SU-DHL-6 (cell line): ENCODE data around the gene ARG2.

Source experiments
- H2AFZ ChIP-seq: fragments of 200-600 bp; sonication (generic); 2 replicates; pipeline ENCODE4 v1.6.1; 2014; ENCODE audit warnings: low read depth, mild to moderate bottlenecking, moderate library complexity, mixed read lengths, antibody characterized with exemption, low read length; ENCODE audit not compliant: severe bottlenecking
- H3F3A ChIP-seq: fragments of 200-600 bp; shearing (Covaris generic); 2 replicates; pipeline ENCODE4 v1.6.0; 2016; ENCODE audit warnings: antibody characterized with exemption, mild to moderate bottlenecking; ENCODE audit not compliant: insufficient read depth
- H3K27ac ChIP-seq: fragments of 200-600 bp; sonication (generic); 2 replicates; pipeline ENCODE4 v1.5.1; 2016; ENCODE audit warnings: low read depth, mild to moderate bottlenecking, low read length, moderate library complexity, mixed read lengths
- H3K27me3 ChIP-seq: fragments of 200-600 bp; sonication (generic), shearing (Covaris generic); 2 replicates; pipeline ENCODE4 v1.6.0; 2014; ENCODE audit warnings: mild to moderate bottlenecking, low read length
- H3K36me3 ChIP-seq: fragments of 200-600 bp; sonication (generic); 2 replicates; pipeline ENCODE4 v1.6.1; 2014; ENCODE audit warnings: mild to moderate bottlenecking, low read length, mixed read lengths
- H3K4me2 ChIP-seq: fragments of 300-600, 200-600 bp; shearing (Covaris generic), sonication (generic); 2 replicates; pipeline ENCODE4 v1.6.0; 2014; ENCODE audit warnings: low read length, low read depth, mild to moderate bottlenecking; ENCODE audit not compliant: poor library complexity, severe bottlenecking
- H3K4me3 ChIP-seq: fragments of 200-600 bp; sonication (generic); 2 replicates; pipeline ENCODE4 v1.5.1; 2014; ENCODE audit warnings: antibody characterized with exemption, low read length, mild to moderate bottlenecking, mixed read lengths; ENCODE audit not compliant: insufficient read depth, poor library complexity, severe bottlenecking
- H3K79me2 ChIP-seq: fragments of 200-600 bp; sonication (generic); 2 replicates; pipeline ENCODE4 v1.6.1; 2014; ENCODE audit warnings: mild to moderate bottlenecking, low read length, moderate library complexity; ENCODE audit not compliant: insufficient read depth
- H3K9ac ChIP-seq: fragments of 200-600 bp; sonication (generic); 2 replicates; pipeline ENCODE4 v1.7.0; 2014; ENCODE audit warnings: mild to moderate bottlenecking, low read length
- H3K9me2 ChIP-seq: fragments of 200-600 bp; sonication (generic); replicated peaks from 2 replicates; pipeline ENCODE4 v1.6.1; 2014; ENCODE audit warnings: low read length; ENCODE audit not compliant: insufficient read depth
- H3K9me3 ChIP-seq: fragments of 200-600 bp; sonication (generic); 2 replicates; pipeline ENCODE4 v1.6.1; 2014; ENCODE audit warnings: low read length, mixed read lengths; ENCODE audit not compliant: insufficient read depth
- H4K20me1 ChIP-seq: fragments of 200-600 bp; sonication (generic); 2 replicates; pipeline ENCODE4 v1.6.1; 2014; ENCODE audit warnings: low read depth, mild to moderate bottlenecking, antibody characterized with exemption, low read length, moderate library complexity, mixed read lengths
- EZH2phosphoT487 ChIP-seq: fragments of 200-600 bp; sonication (generic), shearing (Covaris generic); conservative IDR thresholded peaks from 2 replicates; pipeline ENCODE4 v1.6.1; 2018; ENCODE audit warnings: mild to moderate bottlenecking, antibody characterized with exemption, low read length, moderate library complexity, mixed read lengths
- TF ChIP-seq, protein P1 (sequence below): fragments of 200-600 bp; sonication (generic); IDR thresholded peaks from one replicate; pipeline ENCODE4 v1.5.1; 2017; ENCODE audit warnings: antibody characterized with exemption, mild to moderate bottlenecking, low read length, moderate library complexity; ENCODE audit not compliant: insufficient read depth, poor library complexity, severe bottlenecking

Gene ARG2

DNA sequence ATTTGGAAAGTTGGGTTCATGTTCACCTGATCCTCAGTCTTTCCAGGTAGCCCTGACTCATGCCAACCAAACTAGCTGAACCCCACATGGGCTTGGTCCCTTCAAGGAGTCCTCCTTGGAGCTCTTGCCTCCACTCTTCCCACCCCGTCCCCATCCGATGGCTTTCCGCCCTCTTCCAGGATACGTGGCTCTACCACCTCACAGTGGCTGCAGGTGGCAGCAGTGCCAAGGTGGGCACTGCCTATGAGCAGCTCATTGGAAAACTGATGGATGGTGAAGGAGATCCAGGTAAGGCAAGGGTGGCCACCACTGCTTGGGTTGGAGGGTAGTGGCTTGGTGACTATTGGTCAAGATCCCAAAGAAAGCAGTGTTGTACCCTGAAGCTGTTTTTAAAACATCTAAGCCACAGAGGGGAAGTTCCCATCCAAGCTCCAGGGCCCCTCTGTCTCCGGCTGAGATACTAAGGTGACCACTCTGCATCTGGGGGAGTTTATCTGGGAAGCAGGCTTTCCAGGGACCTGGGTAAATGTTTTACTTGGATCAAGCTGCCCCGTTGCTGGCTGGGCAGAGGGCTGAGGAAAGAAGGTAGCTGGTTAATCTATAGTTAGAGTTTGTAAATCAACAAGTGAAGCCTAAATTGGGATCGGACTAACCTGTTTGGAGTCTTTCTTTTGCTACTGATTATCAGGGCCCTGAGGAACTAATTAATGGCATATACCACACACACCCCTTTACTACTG lies 43.3 kb upstream of the ARG2 start:
- Histone ChIP-seq H3F3A (no peaks in the 10 kb centered on the region), H3K9me2 (no peaks in the 10 kb centered on the region), H3K9me3 (no peaks in the 10 kb centered on the region), H3K4me3 (no peak overlapping the region), H2AFZ (no peak overlapping the region), H3K79me2 (no peaks in the 10 kb centered on the region), H3K9ac (no peak overlapping the region), H3K36me3 (no peaks in the 10 kb centered on the region), H3K27me3 (no peaks in the 10 kb centered on the region), H3K27ac (no peak overlapping the region), H4K20me1 (no peaks in the 10 kb centered on the region), H3K4me2 (no peak overlapping the region)
- TF ChIP-seq, protein P1, sequence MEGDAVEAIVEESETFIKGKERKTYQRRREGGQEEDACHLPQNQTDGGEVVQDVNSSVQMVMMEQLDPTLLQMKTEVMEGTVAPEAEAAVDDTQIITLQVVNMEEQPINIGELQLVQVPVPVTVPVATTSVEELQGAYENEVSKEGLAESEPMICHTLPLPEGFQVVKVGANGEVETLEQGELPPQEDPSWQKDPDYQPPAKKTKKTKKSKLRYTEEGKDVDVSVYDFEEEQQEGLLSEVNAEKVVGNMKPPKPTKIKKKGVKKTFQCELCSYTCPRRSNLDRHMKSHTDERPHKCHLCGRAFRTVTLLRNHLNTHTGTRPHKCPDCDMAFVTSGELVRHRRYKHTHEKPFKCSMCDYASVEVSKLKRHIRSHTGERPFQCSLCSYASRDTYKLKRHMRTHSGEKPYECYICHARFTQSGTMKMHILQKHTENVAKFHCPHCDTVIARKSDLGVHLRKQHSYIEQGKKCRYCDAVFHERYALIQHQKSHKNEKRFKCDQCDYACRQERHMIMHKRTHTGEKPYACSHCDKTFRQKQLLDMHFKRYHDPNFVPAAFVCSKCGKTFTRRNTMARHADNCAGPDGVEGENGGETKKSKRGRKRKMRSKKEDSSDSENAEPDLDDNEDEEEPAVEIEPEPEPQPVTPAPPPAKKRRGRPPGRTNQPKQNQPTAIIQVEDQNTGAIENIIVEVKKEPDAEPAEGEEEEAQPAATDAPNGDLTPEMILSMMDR = no peak
- TF ChIP-seq EZH2phosphoT487 = no peak

DNA sequence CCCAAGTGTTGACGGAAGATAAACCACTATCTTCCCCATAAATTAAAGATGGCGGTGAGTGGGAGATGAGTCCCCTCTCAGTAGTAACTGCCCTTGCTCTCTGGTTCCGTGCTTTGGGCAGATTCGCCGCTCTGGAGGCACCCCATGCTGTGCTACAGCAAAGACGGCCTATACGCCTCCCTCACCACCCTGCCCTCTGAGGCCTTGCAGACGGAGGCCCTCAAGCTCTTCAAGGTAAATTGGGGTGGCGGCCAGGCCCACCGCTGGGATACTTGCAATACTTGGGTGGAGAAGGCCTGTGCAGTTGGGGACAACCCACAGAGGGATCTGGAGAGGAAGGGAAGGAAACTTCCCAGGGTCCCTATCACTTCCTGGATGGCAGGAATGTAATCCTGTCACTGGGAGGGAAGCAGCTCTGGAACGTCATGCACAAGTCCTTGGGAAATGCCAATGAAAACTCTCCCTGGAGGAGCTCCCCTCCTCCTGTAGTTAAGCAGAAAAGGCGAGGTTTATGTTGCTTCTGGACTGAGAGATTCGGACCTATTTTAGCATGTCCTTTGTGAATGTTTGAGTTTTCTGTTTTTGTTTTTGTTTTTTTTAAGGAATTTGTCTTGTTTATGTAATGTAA lies 42.4 kb upstream of the ARG2 start:
- no peaks in the 10 kb centered on the region for H3K9me3 ChIP-seq
- no peaks in the 10 kb centered on the region for H3K36me3 ChIP-seq
- no peaks in the 10 kb centered on the region for H3K9me2 ChIP-seq
- H3K9ac ChIP-seq = no peak overlapping the region
- H3K4me3 ChIP-seq = no peak overlapping the region
- no peaks in the 10 kb centered on the region for H4K20me1 ChIP-seq
- TF ChIP-seq, protein P1 = no peak
- no peak for TF ChIP-seq EZH2phosphoT487
- no peaks in the 10 kb centered on the region for H3K79me2 ChIP-seq
- no peak overlapping the region for H3K4me2 ChIP-seq
- no peak overlapping the region for H3K27ac ChIP-seq
- no peaks in the 10 kb centered on the region for H3F3A ChIP-seq
- no peaks in the 10 kb centered on the region for H3K27me3 ChIP-seq
- no peak overlapping the region for H2AFZ ChIP-seq

- Histone ChIP-seq H3K4me2 (no peak overlapping the region), H3F3A (no peaks in the 10 kb centered on the region), H3K9me3 (no peaks in the 10 kb centered on the region), H3K9ac (no peak overlapping the region), H4K20me1 (no peaks in the 10 kb centered on the region), H3K27me3 (no peaks in the 10 kb centered on the region), H3K27ac (no peak overlapping the region), H3K4me3 (no peak overlapping the region), H3K9me2 (no peaks in the 10 kb centered on the region), H2AFZ (no peak overlapping the region), H3K36me3 (no peaks in the 10 kb centered on the region), H3K79me2 (no peaks in the 10 kb centered on the region)
- TF ChIP-seq, protein P1 = no peak
Observed at GRCh38 chr14:67577909-67578749, 41.6 kb upstream of the ARG2 start.
